Stimulated activated CD4-positive, alpha-beta T cell treated with anti-CD3 and anti-CD28 coated beads, TNF-alpha, amount 100 ng/mL, for 24 hours (primary cell): ENCODE measurements around the gene SLC9A9.

Source experiments
- DNase-seq, 3 experiments: peaks; one replicate each; pipeline ENCODE4 v3.0.0-alpha.2; 2020; ENCODE audit warnings: low read depth in 3 of 3

SLC9A9 gene

GRCh38 chr3:143600756-143601718 is 247.2 kb downstream of the SLC9A9 start:
- DNase-seq: no peak

DNA sequence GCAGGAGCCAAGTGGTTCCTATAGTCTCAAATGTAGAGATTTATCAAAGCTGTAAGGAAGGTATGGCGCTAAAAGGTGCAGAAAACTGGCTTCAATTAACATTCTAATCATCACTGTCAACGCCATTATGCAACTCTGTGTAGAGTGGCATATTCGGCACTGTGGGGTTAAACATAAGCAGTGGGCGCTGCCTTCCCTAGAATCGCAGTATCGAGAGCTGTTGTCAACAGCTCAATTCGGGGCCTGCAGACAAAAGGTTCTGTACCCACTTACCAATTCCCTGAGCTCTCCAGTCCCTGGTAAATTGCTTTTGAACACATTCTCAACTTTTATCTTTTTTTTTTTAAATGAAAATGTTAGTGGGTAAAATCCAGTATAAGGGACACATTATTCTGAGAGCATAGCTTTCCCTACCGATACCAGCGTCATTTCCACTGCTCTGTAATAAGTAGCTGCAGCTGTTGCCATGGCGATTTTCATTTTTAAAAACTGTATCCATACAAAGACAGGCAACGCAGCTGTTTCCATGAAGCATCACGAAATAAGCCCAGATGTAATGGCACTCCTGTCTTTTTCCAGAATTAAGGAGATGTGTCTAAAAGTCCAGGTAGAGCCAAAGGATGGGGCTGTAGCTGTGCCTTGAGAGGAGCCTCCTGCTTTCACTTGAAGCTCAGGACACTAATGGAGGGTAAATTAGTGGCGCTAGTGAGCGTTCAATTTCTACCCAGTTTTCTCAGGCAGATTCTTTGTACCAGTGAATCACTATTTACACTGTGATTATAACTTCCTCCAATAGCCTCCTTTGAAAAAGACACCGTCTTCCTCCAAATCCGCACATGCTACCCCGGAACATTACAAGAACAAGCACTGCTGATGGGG is 250.3 kb downstream of the SLC9A9 start:
- no peak for DNase-seq

GRCh38 chr3:143596957-143597642 is 251.2 kb downstream of the SLC9A9 start:
- DNase-seq: no peak

- DNase-seq: no peak
These were observed 252.7 kb downstream of the SLC9A9 start for GRCh38 chr3:143595456-143596077.

DNA sequence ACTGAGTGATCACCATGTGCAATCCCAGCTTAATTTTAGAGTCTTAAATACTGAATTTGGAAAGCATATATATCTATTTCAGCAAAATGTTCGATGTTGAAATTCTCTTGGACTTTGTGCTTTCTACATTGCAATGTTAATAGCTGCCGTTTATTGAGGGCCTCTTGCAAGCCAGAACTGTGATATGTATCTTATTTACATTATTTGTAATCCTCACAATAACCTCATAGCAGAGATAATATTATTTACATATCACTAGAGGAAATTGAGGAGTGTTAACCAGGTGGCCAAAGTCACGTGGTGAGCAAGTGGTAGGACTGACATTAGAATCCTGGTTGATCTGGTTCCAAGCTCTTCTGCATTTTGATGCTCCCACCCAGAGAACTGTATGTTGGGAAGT is 254.1 kb downstream of the SLC9A9 start:
- DNase-seq: no peak

DNA sequence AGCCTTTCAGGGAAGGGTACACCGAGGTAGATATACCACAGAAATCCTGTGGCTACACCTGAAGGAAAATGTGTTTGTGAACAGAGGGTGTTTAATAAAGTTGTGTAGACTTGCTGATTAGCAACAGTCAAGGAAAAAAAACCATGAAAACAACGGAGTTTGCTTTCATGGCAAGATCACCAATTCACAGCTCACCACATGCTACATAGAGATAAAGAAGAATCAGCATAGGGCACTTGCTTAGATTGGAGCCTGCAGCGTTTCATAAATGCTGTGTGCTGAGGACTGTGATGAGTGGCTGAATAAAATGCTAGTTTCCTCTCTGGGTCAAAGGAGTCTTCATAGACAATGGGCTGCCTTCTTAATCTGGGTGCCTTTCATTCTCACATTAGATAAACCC is 257.6 kb downstream of the SLC9A9 start:
- no peak for DNase-seq

GRCh38 chr3:143586576-143586975 is 261.7 kb downstream of the SLC9A9 start:
- DNase-seq: no peak

DNA sequence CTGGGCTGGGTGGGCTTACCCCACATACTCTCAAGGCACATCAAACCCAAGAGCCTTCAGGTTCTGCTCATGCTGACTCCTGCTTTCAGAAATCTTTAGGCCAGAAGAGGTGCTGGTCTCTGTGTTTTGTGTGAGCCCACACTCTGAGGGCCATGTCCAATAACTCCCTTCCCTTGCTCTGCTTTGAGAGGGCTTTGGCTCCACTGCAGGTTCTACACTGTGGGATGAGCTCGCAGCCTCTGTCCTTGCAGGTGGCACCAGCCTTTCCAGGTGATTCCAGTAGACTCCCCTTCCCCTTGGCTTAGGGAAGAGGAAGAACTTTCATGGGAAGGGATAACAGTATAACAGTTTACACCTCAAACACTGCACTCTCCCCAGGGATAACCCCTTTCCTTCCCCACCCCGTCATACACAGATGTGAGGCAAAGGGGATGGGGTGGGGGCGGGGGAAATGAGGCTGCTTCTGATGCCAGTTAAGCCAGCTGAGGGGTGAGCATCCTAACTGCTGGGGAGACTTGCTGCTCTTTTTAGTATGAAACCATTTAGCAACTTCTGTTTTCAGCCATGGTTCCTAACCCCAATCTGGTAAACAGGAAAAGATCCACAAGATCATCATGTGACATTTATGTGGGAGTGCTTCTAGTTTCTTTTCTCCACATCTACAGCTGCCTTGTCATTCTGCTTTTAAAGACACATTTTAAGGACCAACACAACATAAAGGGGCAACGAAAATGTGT is 262.4 kb downstream of the SLC9A9 start:
- no peak for DNase-seq

- DNase-seq: no peak
These were observed 263.8 kb downstream of the SLC9A9 start for GRCh38 chr3:143584474-143584873.

DNA sequence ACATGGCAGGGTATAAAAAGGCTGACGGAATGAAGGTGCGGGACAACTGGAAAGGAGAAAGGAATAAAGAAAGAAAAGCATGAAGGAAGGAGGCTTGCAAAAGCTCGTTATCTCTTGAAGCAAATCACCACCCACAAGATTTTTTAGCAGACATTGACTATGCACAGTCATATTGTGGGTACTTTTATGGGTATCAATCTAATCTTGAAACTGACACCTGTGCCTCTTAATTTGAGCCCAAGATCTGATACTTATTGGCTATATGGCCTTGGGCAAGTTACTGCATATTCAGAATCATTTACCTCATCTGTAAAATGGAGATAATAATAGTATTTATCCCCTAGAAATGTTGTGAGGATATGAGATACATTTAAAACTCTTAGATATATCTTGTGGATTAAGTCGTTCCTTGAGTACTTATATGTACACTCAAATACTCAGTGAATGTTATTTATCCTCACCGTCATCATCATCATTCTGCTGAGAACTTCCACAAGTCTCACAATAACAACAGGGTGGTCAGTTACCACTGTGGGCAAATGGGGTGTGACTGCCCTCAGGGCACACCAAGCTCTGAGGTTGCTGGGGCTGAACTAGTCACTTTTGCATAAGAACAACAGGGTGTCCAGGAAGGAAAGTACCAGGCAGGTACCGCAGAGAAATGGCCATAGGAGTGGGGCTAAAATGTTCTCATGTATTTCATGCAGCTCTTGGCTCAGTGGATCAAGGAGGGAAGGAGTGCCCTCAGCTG is 266.1 kb downstream of the SLC9A9 start:
- no peak for DNase-seq

- DNase-seq: no peak
These were observed 269.3 kb downstream of the SLC9A9 start for GRCh38 chr3:143578810-143579435.

DNA sequence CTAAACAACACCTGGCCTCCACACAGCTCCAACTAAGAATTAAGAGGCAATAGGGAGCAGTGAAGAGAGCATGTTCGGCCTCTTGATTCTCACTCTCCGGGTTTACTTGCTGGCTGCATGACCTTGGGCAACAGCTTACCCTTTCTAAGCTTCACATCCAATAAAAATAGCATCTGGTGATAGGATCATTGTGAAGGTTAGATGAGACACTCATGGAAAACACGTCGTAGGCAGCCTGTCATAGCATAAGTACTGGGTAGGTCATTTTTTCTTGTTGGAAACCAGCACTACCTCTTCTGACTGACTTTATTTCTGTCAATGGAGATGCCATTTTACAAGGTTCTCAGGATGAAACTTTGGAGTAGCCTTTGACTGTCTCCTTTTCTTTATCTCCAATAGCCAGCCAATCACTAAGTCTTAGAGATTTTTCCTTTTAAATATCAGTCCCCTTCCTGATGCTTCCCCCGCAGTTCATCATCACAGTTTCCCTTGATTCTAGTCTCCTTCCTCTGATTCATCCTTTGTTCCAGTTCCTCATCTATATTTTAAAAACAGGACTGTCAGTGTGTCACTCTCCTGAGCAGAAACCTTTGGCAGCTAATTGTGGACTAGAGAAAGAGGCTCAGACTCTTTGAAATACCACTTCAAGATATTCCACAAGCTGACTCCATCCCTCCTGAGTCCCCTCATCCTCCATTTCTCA is 271.5 kb downstream of the SLC9A9 start:
- DNase-seq: no peak

- no peak for DNase-seq
These were observed 273.3 kb downstream of the SLC9A9 start for GRCh38 chr3:143574933-143575332.

GRCh38 chr3:143573610-143574303 is 274.5 kb downstream of the SLC9A9 start:
- DNase-seq: no peak

DNA sequence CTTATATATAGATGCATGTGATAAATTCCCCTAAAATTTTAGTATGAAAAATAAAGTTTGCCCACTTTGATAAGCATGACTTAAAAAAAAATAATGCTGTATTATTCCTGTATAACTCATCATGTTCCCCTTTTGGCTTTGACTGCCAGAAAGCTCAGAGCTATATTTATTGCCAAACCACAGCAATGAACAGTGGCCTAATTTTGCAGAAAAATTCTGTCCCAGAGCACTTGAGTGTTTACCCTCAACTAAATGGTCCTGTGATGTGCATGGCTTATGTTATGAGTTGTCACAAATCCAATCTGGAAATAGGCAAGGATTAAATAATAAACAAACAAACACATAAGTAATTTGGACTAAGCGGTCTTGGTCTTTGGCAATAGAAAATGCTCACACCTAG is 276.7 kb downstream of the SLC9A9 start:
- DNase-seq: no peak

DNA sequence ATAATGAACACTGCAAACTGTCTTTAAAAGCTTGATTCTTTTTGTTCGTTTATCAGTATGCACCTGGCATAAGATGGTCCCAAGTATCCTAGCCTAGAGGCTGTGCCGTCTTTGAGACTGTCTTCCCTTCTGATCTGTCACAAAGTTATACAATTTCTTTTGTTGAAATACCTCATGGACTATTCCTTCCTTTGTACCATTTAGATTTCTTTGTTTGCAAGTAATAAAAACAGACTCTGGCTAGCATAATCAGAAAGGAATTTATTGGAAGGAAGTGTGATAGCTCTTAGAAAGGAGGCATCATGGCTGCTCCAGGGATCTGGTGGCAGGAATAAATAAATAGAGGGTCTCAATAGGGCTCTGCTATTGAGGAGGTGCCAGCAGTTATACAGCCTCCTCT is 280.4 kb downstream of the SLC9A9 start:
- DNase-seq: no peak

GRCh38 chr3:143565951-143566350 is 282.3 kb downstream of the SLC9A9 start:
- no peak for DNase-seq

DNA sequence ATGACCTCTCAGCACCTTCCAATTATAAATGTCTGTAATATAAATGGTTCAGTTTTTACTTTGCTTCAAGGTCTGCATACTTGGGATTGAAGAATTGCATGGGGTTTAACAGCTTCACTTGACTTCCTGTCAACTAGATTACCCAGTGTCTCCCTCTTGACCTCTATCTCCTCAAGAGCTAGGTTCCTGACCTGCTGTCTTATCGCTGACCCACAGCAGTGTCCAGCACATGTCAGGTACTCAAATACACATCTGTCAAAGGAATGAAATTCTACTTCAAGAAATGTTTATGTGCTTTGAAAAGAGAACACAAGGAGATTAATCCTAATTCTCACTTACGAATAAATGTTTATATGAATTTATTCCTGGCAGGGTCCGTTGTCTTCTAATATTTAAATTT is 284.5 kb downstream of the SLC9A9 start:
- no peak for DNase-seq
